Hepatic stellate cell (primary cell): ENCODE data around the gene FARSA.
"Not testable (repeated sequence)": the region's sequence is repeated elsewhere in the genome, so short reads cannot be mapped to it uniquely, and the experiment has no call there.

Experiments used
- DNase-seq: peaks from one replicate; pipeline ENCODE4 v3.0.0; 2011; ENCODE audit warnings: low spot score

Gene FARSA

DNA sequence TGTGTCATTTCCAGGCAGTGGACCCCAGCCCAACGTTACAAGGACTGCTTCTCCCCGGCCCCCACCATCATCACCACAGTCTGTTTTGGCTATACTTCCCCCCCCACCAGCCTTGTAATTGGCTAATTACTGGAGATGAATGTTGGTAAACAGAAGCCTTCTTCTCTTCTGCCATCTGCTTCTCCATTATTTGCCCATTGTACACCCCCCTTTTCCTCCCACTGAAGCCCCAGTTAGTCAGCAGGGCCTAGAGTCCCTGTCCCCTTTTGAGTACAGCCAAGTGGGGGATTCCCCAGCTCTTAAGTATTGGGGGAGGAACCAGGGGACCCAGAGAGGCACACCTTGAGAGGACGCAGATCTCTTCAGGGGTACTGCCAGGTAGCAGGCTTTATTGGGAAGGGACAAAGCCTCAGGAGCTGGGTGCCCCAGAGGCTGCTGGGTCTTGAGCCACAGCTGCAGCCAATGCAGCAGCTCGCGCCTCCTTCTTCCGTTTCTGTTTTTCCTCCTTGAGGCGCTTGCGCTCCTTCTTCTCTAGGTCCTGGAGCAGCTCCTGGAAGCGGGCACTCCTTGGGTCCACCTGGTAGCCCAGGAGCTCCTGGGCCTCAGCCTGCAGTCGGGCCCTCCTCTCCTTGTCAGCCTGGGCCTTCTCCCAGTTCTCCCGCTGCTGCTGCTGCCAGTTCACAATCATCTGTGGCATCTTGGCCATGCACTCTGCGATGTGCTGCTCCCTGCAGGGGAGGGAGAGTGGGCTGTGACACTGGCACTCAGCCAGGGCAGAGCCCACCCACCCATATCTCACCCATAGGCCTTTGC lies 20.5 kb upstream of the FARSA start:
- DNase-seq, result no peak

DNA sequence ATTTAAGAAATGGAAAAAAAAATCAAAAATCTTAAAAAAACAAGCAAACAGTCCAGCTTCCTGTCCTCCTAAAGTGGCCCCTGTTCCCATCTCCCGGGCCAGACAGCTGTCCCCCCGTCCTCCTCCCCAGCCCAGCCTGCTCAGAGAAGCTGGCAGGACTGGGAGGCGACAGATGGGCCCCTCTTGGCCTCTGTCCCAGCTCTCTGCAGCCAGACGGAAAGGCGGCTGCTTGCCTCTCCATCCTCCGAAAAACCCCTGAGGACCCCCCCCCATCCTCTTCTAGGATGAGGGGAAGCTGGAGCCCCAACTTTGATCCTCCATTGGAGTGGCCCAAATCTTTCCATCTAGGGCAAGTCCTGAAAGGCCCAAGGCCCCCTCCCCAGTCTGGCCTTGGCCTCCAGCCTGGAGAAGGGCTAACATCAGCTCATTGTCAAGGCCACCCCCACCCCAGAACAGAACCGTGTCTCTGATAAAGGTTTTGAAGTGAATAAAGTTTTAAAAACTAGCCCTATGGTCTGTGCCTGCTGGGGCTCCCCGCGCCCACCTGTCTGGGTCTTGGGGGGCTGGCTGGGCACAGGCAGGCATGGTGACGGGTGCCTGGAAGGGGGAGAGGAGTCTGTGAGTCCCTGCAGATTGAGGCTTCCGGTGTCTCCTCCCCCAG lies 19.8 kb upstream of the FARSA start:
- DNase-seq, result no peak

- DNase-seq, result peak; percentile 90
Measured at GRCh38 chr19:12952488-12953137, 19.1 kb upstream of the FARSA start.

DNA sequence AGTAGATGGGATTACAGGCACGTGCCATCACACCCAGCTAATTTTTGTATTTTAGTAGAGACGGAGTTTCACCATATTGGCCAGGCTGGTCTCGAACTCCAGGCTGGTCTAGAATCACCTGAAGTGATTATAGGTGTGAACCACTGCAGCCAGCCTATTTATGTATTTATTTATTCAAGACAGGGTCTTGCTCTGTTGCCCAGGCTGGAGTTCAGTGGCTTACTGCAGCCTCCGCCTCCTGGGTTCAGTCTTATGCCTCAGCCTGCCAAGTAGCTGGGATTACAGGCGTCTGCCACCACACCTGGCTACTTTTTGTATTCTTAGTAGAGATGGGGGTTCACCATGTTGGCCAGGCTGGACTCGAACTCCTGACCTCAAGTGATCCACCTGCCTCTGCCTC lies 18.5 kb upstream of the FARSA start:
- DNase-seq, result not testable (repeated sequence)

DNA sequence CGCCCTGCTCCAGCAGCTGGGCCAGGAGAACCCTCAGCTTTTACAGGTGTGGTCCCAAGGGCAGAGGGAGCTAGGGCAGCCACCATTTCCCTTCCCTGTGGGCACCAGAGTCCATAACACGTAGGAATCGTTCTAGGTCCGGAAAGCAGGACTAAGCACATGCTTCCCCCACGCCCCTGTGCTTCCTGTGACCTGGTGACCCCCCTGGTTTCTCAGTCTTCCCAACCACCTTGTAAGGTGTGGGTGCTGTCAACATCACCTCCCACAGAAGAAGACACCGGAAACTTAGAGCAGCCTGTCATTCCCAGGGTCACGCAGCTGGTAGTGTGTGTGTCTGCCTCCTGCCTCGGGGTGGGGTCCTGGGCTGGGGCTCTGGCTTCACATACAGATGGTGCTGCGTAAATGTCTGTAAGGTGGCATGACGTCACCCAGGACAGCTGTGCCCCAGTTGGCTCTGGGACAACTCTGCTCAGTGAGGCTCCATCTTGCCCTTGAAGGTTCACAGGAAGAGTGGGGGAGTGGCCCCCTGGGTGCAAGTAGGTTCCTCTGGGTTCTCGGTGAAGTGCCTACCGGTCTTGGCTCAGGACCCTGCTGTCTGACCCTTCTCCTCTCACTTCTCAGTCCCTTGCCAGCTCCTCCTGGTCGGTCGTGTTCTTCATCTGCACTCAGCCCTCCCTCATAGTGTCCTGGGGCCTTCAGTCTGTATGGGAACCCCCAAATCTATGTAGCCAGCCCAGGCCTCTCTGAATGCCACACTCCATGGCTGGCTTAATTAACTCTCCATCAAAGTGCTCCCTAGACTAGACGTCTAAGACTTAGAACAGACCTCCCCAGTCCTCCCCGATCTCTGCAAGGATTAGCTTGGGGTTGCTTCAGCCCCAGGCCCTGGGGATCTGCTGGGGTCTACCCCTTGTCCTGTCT lies 16.1 kb upstream of the FARSA start:
- no peak for DNase-seq

GRCh38 chr19:12948612-12949362 lies 15.3 kb upstream of the FARSA start:
- no peak for DNase-seq

DNA sequence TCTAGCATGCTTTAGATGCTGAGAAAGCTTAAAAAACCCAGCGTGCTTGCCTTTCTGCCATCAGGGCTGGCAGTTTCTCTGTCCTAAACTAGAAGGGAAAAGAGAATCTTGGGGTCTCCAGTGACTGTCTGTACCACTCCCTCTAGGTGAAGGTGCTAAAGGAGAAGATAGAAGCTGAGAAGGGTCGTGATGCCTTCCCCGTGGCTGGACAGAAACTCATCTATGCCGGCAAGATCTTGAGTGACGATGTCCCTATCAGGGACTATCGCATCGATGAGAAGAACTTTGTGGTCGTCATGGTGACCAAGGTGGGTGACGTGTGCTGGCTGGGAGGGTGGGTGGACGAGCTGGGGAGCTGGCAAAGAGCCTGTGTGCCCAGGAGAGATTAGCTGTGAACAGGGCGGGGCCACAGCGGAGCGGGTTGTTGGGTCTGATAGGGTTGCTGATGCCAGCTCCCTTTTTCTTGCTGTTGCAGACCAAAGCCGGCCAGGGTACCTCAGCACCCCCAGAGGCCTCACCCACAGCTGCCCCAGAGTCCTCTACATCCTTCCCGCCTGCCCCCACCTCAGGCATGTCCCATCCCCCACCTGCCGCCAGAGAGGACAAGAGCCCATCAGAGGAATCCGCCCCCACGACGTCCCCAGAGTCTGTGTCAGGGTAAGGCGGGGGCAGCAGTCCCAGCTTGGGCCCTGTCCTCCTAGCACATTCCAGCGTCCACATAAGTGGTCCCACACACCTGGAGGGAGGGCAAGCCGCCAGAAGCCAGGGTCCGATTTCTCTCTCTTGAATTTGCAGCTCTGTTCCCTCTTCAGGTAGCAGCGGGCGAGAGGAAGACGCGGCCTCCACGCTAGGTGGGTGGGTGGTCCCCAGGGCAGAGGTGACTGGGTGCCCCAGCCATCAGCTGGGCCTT lies 14.4 kb upstream of the FARSA start:
- no peak for DNase-seq

- no peak for DNase-seq
Measured at GRCh38 chr19:12946731-12947496, 13.4 kb upstream of the FARSA start.

DNA sequence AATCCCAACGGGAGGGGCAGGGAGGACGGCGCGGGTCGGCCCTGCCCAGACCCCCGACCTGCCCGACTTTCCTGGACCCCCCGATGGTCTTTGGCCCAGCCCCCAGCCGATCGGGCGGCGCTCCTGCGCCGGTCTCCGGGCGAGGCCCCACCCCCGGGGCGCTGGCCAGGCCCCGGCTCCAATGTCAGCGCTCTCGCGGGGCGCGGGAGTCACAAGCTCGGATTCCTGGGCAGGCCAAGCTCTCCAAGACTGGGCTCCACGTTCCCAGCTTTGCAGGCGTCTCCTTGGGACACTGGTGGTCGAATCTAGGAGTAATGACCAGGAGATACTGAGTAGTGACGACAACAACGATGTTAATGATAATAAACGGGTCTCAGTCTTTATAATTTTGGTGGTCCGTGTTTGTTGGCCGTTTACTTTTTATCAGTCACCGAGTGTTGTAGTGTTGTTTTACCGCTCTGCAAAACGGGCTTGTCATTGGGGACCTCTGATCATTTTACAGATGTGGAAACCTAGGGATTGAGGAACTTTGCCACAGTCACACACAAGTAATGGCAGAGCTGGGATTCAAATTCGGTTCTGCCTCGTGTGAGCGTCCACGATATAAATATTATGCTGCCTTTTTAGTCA lies 12.7 kb upstream of the FARSA start:
- peak; percentile 82 for DNase-seq

DNA sequence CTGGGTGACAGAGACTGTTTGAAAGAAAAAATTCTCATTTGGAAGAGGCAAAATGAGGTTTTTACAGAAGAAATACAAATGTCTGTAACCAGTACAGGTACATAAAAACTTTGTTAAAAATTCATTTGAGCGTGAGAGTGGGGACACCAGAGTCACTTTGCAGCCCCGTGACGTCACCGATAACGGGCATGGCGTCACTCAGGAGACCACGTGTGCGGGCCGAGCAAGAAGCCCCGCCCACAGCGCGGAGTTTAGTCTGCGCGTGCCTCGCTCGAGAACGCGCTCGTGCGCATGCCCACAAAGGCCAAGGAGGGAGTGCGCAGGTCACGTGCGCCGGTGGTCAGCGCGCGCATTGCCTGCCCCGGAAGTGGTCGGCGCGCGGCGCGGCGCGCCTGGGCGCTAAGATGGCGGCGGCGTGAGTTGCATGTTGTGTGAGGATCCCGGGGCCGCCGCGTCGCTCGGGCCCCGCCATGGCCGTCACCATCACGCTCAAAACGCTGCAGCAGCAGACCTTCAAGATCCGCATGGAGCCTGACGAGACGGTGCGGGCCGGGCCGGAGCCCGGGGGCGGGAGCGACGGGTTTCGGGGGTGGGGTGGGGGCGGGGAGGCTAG lies 12.1 kb upstream of the FARSA start, which contains the start of gene RAD23A:
RAD23A (plus strand) TSS at position 384 of the 613 bp plus-strand sequence; CDS start at position 471, 87 bp downstream.
- peak; percentile 95 for DNase-seq

DNA sequence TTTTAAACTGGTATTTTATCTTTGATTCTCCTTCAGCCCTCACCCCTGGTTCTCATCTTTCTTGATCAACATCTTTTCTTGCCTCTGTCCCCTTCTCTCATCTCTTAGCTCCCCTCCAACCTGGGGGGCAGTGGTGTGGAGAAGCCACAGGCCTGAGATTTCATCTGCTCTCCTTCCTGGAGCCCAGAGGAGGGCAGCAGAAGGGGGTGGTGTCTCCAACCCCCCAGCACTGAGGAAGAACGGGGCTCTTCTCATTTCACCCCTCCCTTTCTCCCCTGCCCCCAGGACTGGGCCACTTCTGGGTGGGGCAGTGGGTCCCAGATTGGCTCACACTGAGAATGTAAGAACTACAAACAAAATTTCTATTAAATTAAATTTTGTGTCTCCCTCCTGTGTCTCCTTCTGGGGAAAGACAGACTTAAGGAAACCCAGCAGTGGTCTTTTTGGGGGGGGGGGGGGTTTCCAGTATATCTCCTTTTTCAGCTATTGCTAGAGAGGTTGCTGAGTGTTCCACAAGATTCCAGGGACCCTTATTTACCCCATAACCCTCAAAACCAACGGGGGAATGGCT lies 10.7 kb upstream of the FARSA start:
- DNase-seq, result no peak

DNA sequence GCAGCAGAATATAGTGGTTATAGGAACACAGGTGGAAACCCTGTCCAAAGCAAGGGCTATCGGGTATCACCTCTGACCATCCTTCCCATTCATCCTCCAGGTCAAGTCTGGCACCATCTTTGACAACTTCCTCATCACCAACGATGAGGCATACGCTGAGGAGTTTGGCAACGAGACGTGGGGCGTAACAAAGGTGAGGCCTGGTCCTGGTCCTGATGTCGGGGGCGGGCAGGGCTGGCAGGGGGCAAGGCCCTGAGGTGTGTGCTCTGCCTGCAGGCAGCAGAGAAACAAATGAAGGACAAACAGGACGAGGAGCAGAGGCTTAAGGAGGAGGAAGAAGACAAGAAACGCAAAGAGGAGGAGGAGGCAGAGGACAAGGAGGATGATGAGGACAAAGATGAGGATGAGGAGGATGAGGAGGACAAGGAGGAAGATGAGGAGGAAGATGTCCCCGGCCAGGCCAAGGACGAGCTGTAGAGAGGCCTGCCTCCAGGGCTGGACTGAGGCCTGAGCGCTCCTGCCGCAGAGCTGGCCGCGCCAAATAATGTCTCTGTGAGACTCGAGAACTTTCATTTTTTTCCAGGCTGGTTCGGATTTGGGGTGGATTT lies 10.0 kb upstream of the FARSA start:
- no peak for DNase-seq

- DNase-seq, result no peak
Measured at GRCh38 chr19:12940897-12941296, 7.4 kb upstream of the FARSA start.

- no peak for DNase-seq
Measured at GRCh38 chr19:12939975-12940423, 6.5 kb upstream of the FARSA start.

DNA sequence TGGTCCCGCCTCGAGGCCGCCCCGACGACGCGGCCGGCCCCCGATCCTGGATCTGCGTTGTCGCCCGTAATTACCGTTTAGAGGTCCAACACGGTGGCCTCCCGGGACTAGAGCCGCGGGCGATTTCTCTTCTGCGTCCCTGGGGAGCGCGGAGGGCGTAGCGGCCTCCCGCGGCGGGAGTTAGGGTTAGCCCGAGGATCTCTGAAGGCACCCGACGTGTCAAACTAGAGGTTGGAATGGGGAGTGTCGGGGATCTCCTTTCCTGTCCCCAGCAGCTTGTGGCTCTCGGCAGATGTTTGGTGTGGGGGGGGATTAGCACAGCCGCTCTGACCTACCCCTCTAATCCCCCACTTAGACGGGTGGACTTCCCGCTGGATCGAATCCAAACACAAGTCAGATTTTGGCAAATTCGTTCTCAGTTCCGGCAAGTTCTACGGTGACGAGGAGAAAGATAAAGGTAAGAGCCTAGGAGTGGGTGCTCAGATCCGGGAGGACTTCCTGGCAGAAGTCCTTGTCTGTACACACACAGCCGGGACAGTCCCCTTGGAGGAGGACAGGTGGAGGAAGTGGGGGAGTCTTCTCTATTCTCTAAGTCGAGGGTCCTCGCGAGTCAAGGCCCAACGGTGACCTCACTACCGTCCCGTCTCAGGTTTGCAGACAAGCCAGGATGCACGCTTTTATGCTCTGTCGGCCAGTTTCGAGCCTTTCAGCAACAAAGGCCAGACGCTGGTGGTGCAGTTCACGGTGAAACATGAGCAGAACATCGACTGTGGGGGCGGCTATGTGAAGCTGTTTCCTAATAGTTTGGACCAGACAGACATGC lies 5.5 kb upstream of the FARSA start:
- DNase-seq, result peak; percentile 56

GRCh38 chr19:12937927-12938778 lies 4.6 kb upstream of the FARSA start, which contains the start of gene CALR:
TSS of gene CALR (plus strand) at chr19:12938609. CDS start at chr19:12938680, 71 bp downstream.
- peak; percentile 100 for DNase-seq
